ENCODE results near the gene S100A12.

The S100A12 gene

DNA sequence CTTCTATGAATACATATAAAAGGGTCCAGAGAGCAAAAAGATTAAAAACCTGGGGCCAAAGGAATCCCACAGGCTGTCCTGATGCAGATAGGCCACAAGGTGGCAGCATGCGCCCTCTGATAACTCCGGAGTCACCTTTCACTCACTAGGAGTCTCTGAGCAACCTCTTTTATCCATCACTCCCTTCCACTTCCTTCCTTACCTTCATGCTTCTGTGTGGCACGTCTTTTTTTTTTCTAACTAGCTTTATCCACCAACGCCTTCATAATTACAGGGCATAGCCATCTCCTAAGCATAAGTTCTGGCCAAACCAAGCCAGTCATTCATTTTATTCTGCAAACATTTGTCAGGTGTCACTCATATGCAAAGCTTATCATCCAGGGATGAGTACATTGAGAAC is 22.9 kb downstream of the S100A12 start:
- peak in 1 of 2 experiments; percentile 70 for DNase-seq (ENCODE audit: low read depth in 1 of 2, low spot score in 1 of 2)
- TF ChIP-seq POLR2AphosphoS5 (IDR thresholded peaks at IDR 0.05; ENCODE audit: low read depth) = no peak
- TF ChIP-seq SPI1 (IDR thresholded peaks at IDR 0.05; ENCODE audit: borderline replicate concordance, low read depth) = peak; percentile 36; the same call in 1 of the 2 replicates
- TF ChIP-seq, protein P1, sequence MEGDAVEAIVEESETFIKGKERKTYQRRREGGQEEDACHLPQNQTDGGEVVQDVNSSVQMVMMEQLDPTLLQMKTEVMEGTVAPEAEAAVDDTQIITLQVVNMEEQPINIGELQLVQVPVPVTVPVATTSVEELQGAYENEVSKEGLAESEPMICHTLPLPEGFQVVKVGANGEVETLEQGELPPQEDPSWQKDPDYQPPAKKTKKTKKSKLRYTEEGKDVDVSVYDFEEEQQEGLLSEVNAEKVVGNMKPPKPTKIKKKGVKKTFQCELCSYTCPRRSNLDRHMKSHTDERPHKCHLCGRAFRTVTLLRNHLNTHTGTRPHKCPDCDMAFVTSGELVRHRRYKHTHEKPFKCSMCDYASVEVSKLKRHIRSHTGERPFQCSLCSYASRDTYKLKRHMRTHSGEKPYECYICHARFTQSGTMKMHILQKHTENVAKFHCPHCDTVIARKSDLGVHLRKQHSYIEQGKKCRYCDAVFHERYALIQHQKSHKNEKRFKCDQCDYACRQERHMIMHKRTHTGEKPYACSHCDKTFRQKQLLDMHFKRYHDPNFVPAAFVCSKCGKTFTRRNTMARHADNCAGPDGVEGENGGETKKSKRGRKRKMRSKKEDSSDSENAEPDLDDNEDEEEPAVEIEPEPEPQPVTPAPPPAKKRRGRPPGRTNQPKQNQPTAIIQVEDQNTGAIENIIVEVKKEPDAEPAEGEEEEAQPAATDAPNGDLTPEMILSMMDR (IDR thresholded peaks at IDR 0.05; ENCODE audit: insufficient read depth, low read length) = peak; percentile 87
- H3K4me3 ChIP-seq (replicated peaks; ENCODE audit: insufficient read depth, low read length) = no peak overlapping the region
- H3K27me3 ChIP-seq (ENCODE audit: insufficient read depth, poor library complexity, severe bottlenecking) = no peaks in the 10 kb centered on the region
- H3K27ac ChIP-seq (replicated peaks) = no peak overlapping the region

DNA sequence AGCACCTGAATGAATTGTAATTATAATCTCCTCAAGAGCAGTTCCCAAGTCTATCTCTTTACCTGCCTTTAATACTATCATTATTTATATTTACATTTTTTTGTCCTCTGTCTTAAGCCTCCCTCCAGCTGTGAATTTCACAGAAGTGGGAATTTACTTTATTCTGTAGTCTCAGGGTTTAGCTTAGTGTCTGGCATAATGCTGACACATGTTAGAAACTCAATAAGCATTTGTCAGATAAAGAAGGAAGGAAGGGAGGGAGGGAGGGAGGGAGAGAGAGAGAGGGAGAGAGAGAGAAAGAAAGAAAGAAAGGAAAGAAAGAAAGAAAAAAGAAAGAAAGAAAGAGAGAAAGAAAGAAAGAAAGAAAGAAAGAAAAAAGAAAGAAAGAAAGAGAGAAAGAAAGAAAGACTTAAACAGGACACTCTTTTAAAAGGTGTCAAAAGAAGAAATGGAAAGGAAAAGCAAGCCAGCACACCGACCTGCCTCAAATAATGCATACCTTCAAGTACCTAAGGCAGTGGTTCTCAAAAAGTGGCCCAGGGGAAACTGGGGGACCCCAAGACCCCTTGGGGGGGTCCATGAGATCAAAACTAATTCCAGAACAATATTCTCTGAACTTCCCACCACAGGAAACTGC is 25.0 kb downstream of the S100A12 start:
- DNase-seq (ENCODE audit: low read depth in 1 of 2, low spot score in 1 of 2) = no peak
- Histone ChIP-seq H3K27ac (replicated peaks) (no peak overlapping the region), H3K4me3 (replicated peaks; ENCODE audit: insufficient read depth, low read length) (no peak overlapping the region), H3K27me3 (ENCODE audit: insufficient read depth, poor library complexity, severe bottlenecking) (no peaks in the 10 kb centered on the region)
- TF ChIP-seq, protein P1 (IDR thresholded peaks at IDR 0.05; ENCODE audit: insufficient read depth, low read length) = no peak
- TF ChIP-seq POLR2AphosphoS5 (IDR thresholded peaks at IDR 0.05; ENCODE audit: low read depth) = no peak
- TF ChIP-seq, protein P2, sequence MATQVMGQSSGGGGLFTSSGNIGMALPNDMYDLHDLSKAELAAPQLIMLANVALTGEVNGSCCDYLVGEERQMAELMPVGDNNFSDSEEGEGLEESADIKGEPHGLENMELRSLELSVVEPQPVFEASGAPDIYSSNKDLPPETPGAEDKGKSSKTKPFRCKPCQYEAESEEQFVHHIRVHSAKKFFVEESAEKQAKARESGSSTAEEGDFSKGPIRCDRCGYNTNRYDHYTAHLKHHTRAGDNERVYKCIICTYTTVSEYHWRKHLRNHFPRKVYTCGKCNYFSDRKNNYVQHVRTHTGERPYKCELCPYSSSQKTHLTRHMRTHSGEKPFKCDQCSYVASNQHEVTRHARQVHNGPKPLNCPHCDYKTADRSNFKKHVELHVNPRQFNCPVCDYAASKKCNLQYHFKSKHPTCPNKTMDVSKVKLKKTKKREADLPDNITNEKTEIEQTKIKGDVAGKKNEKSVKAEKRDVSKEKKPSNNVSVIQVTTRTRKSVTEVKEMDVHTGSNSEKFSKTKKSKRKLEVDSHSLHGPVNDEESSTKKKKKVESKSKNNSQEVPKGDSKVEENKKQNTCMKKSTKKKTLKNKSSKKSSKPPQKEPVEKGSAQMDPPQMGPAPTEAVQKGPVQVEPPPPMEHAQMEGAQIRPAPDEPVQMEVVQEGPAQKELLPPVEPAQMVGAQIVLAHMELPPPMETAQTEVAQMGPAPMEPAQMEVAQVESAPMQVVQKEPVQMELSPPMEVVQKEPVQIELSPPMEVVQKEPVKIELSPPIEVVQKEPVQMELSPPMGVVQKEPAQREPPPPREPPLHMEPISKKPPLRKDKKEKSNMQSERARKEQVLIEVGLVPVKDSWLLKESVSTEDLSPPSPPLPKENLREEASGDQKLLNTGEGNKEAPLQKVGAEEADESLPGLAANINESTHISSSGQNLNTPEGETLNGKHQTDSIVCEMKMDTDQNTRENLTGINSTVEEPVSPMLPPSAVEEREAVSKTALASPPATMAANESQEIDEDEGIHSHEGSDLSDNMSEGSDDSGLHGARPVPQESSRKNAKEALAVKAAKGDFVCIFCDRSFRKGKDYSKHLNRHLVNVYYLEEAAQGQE (IDR thresholded peaks at IDR 0.05; ENCODE audit: insufficient replicate concordance, low read depth) = no peak
- no peak for TF ChIP-seq SPI1 (IDR thresholded peaks at IDR 0.05; ENCODE audit: borderline replicate concordance, low read depth)
- no peak for TF ChIP-seq GABPA (IDR thresholded peaks at IDR 0.05; ENCODE audit: low read depth)

DNA sequence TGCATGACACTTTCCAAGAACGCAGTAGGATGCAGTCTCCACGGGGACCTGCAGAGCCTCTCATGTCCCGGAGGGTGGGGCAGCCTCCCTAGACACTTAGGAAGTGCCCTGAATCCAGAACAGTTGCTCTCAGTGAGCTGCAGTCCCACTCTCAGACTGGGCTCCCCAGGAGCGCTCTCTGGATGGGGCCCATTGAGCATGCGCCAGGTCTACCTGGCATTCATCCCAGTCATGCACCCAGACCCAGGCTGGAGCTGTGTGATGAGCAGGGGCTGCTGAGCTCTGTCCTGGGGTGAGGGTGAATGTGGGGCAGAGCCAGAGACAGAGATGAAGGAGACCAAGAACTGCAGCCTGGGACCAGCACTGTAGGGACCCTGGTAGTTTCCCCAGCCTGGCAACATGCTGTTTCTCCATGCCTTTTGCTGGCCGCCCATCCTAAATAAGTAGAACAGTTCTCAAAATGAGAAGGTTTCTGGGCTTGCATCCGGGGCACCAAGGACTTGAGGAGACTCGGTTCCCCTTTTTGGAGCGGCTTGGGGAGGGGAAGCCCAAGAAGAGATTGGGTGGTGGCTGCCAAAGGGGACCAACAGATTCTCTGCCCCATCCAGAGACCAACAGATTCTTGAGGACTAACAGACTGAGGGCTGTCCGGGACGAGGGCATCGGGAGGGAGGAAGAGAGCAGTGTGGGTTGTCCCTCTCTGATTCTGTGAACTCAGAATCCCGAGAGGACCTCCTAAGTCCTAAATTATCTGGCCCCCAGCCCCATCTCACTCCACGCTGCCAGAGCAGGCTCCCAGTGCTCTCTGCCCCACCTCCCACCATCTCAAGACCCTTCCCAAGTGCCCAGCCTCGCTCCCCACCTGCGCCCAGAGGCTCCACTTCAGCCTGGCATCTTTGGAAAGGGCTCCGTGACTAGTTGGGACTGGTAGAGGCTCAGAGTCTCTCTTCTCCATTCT is 25.8 kb downstream of the S100A12 start:
- TF ChIP-seq, protein P1 (IDR thresholded peaks at IDR 0.05; ENCODE audit: insufficient read depth, low read length) = no peak
- TF ChIP-seq SPI1 (IDR thresholded peaks at IDR 0.05; ENCODE audit: borderline replicate concordance, low read depth) = peak; percentile 65
- peak in 1 of 2 experiments; percentile 48 for DNase-seq (ENCODE audit: low read depth in 1 of 2, low spot score in 1 of 2)
- Histone ChIP-seq H3K27me3 (ENCODE audit: insufficient read depth, poor library complexity, severe bottlenecking) (no peaks in the 10 kb centered on the region), H3K27ac (replicated peaks) (no peak overlapping the region), H3K4me3 (replicated peaks; ENCODE audit: insufficient read depth, low read length) (no peak overlapping the region)

DNA sequence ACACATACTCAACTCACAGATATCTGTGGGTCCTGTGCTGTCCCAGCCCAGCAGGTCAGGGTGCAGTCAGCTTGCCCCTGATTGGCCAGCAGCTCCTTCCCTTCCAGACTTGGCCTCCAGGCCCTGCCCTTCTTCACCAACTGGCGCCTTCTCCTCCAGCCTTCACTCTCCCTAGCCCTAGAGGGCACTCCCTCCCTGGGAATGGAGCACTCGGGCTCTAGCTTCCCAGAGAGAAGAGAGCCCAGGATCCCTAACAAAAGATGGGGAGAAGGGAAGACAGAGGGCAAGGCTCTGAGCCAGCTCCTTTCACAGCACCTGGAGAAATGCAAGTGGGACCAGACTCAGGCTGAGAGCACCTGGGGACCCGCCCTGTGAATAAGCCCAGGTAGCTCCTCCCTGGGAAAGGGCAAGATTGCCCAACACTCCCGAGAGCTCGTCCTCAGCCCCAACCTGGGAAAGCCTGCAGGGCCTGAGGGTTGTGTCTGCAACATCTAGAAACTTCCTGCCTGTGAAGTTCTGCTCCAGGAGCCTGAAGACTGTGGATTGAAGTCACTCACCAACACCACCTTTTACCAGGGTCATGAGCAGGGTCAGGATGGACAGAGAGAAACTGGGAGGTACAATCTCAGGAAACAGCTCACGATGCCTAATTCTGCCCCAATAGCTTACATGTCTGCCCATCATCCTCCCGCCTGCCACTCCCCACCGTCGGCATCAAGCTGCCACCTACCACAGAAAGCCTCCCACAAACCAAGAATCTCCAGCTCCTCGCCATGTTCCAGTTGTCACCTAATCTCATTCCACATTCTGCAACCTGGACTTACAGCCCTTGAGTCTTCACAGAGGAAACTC is 26.7 kb downstream of the S100A12 start, which contains the start of gene PGLYRP4:
PGLYRP4 (minus strand) TSS at position 331 of the 852 bp plus-strand sequence. CDS start 909 bp downstream, outside the sequence.
- Histone ChIP-seq H3K27me3 (ENCODE audit: insufficient read depth, poor library complexity, severe bottlenecking) (no peaks in the 10 kb centered on the region), H3K4me3 (replicated peaks; ENCODE audit: insufficient read depth, low read length) (no peak within 1 kb of the TSS), H3K27ac (replicated peaks) (no peak within 1 kb of the TSS)
- DNase-seq (ENCODE audit: low read depth in 1 of 2, low spot score in 1 of 2) = no peak
- TF ChIP-seq, protein P2 (IDR thresholded peaks at IDR 0.05; ENCODE audit: insufficient replicate concordance, low read depth) = no peak
- TF ChIP-seq POLR2AphosphoS5 (IDR thresholded peaks at IDR 0.05; ENCODE audit: low read depth) = no peak

All from HL-60 (cell line).